Stimulated activated CD4-positive, alpha-beta T cell treated with anti-CD3 and anti-CD28 coated beads, Interleukin-12 subunit alpha, Interleukin-12 subunit beta, amount 100 ng/mL, for 48 hours (primary cell): ENCODE measurements around the gene GALNT12.

ENCODE experiments used
- DNase-seq, 3 donors: peaks; one replicate each; pipeline ENCODE4 v3.0.0-alpha.2; 2020; ENCODE audit warnings: low read depth in 2 of 3, low spot score in 1 of 3

Gene GALNT12

DNA sequence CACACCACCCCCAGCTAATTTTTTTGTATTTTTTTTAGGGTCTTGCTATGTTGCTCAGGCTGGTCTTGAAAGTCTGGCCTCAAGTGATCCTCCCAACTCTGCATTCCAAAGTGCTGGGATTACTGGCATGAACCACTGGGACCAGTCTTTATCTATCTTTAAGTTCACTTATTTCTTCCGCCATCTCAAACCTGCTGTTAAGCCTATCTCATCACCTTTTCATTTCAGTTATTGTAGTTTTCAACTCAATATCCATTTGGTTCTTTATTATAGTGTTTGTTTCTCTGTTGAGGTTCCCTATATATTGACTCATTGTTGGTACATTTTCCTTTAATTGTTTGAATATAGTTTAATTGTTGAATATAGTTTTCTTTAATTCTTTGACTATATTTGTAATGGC, 48.1 kb downstream of the GALNT12 start:
- DNase-seq, result no peak

DNA sequence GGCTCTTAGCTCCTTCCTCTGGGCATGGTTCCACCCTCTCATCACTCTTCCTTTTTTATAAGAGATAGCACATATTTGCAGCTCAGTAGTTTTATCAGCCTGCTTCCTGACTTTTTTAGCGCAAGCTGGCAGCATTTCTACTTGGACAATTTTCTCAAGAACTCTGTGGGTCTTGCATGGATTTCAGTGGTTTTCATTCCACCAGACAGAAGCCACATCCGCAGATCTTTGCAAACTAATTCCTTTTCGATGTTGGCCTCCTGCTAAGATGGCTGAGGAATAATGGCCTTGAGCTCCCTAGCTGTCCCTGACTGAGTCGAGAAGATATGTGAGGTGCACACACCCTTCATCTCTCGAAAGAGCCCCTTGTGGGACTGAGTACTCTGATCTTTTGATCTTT, 49.5 kb downstream of the GALNT12 start:
- no peak for DNase-seq

DNA sequence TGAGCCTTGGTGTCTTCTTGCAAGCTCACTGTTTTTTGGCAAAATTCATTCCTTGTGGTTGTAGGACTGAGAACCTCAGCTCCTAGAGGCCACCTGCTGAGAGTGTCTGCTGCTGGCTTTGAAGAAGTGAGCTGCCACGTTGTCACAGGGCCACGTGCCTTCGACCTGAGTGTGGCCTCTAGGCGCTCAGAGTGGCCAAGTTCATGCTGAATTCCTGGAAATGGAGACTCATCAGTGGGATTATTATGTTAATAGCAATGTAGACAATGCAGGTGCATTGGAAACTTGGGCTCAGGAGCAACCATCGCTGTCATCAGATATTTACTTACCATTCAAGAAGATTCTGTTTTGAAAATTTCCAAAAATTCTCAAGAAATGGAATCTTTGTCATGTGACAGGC, 52.5 kb downstream of the GALNT12 start:
- DNase-seq, result no peak

DNA sequence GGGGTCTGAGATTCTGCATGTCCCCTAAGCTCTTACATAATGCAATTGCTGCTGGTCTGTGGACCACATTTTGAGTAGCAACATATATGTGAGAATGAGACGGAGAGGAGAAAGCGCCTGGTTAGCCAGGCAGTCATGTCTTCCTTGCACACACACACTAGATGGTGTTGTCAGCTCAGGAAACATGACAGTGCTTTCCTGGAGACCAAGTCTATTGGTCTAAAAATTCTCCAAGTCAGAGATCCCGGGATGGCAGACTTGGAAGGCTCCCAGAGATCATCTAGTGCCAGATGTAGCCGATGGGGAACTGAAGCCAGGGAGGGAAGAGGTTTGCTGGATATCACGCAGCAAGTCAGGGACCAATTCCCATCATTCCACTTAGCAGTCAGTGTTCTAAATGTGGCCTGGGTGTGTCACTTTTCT, 53.4 kb downstream of the GALNT12 start:
- DNase-seq, result no peak

DNA sequence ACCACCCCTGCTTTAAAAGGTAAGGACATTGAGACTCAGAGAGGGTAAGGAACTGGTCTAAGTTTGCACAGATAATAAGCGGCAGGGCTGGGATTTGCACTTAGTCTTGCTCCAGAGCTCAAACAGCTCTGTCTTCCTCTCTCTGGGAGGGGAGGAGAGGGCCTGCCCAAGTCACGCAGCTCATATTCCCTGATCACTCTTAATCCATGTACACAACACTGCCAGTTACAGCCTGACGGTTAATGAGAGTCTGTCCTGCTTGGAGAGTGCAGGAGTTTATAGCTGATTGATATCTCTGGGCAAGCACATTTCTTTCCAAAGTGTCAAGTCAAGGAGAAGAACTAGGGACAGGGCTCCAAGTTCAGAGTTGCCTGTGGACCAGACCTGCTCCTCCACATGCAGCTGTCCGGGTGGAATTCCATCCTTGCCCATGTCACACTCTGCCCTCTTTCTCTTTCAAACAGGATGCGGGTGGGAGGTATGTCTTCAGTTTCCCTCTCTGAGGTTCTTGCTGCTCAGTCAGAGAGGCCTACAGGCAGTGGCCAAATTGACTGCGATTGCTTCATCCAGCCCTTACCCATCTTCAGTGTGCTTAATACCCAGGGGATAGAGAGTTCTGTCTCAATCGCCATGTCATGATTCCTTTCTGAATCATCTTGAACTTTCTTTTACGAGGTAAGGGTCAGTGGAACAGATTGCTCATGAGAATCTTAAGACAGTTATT, 54.5 kb downstream of the GALNT12 start:
- no peak for DNase-seq

DNA sequence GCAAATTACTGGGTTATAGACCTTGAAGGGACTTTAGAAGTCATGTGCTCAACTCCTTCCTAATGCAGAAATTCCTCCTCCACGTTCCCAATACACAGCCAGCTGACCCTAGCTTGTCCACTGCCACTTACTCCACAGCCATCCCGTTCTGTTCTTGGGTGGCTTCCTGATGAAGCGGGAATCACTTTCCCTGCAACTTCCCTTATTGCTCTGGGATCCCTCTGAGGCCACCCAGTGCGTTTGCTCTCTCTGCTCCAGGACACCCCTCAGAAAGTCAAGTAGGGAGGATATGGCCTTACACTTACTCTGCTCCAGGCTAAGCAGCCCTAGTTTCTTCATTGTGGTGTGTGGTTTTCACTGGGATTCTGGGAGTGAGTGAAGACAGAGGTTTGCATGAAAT, 55.5 kb downstream of the GALNT12 start:
- no peak for DNase-seq

DNA sequence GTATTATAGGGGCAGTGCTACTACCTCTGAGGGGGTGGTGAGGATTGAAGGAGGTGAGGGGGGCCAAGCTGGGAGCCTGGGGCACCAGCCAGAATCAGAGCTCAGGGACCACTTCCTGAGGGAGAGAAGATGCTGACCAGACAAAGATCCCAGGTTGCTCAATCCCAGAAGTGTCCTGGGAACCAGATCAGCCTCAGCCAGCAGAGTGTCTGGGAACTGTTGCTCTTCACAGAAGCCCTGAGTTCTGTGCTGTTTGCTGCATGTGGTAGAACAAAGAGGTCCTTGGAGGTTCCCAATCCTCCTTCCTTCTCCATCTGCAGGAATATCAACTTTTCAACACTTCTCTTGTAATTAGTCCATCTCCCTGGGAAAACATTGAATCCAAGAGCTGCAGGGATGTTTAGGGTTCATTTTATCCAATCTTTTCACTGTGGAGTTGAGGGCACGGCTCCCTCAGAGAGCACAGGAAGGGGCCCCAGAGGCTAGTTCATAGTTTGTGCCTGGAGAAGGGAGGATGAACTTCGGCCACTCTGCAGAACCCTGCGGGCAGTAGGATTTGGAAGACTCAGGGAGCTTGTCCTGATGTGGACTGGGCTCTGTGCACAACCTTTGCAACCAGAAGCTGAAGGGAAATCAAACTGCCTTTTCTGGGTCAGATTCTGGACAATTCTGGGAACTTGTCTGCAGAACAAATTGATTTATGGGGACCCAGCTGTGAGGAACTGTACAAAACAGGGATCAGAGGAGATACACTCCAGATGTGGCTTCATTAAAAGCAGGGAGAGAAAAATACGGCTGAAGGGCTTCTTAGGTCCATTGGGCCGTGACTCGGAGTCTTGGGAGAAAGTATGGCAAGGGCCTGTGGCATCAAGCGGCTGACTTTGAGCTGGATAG, 57.1 kb downstream of the GALNT12 start:
- DNase-seq, result no peak

DNA sequence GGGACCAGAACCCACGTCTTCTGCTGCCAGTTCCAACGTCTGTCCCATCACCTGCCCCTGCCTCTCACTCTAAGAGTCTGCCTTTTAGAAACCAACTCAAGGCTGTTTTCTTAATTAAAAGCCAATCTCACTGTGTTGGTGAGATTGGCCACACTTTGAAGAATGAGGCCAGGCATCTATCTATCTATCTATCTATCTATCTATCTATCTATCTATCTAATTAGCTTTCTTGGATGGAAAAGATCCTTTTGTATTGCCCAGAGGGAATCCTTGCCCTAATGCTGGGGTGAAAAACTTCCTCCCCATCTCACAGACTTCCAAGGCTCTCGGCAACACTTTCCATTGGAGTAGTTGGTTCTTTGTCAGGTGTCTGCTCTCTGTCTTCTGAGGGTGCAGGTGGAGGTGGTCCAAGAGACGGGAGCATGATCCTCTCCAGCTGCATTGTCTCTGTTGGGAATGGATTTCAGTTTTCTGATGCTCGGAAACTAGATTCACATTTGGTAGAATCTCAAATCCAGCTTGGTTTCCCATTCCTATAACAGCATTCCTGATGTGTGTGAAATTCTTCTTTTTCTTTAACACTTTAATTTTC, 57.9 kb downstream of the GALNT12 start:
- DNase-seq, result no peak

DNA sequence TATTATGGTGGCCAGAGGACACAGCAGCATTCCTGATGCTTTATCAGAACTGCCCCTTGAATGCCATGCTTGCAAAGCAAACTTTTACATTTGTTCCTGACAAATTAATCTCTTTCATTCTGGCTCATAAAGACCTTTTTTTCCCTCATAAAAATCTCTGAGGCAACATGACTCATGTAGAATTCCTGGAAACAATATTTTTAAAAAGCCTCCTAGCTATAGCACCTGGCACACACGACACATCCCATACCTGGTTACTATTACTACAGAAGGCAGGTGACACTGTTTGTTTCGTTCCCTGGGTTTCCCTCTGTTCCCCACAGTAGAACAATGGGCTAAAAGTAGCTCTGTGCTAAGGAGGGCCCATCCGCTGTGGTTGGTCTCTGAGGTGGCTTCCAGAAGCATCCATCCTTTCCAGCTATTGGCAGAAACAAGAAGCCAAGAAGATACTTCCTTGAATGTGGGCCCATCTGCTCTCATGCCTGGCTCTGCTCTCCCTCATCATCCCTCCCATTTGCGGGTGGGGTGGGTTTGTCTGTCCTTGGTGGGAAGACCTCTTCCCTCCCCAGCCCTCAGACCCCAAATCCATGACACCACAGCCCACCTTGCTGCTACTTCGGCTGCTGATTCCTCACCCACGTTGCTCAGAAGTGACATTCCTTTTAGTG, 59.1 kb downstream of the GALNT12 start:
- DNase-seq, result no peak

DNA sequence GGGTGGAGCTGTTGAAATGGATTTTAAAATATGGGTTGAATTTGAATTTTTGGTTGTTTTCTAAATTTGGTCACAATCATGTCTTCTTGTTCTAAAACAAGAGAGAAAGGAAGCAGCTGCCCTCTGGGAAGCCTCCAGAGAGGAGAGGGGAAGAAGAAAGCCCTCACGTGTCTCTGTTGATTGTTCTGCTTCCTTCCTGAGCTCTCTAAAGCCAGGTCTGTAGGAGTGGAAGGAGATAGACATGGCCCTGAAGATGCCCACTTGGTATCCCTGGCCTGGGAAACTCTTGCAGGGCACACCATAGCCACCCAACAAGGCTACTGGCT, 59.6 kb downstream of the GALNT12 start:
- no peak for DNase-seq

DNA sequence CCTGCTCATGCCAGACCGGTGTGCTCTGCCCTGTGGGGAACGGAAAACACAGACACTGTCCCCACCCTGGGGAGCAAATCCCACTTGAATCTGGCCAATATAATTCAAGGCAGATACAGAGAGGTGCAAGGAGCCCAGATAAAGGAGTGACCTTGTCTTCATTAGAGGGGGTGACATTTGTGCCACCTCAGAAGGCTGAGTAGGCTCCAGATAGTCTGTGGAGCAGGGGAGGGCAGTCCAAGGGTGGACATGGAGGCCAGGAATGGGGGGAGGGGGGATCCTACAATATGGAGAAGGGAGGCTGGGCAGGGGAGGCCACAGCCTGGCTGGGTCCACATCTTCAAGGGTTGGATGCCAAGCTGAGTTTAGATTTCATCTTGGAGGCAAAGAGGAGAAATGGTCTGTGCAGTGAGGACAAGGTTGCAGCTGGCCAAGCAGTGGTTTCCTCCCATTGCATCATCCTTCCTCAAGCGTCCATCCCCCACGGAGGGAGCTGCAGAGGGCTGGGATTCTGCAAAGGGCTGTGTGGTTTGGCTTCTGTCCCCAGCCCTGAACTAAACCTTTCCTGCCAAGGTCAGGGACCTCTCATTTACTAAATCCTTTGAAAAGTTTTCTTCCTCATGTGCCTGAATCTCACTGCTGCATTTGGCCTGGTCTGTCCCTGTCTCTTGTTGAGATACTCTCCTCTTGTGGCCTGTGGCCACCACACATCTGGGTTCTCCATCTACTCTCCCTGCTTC, 60.1 kb downstream of the GALNT12 start:
- no peak for DNase-seq

DNA sequence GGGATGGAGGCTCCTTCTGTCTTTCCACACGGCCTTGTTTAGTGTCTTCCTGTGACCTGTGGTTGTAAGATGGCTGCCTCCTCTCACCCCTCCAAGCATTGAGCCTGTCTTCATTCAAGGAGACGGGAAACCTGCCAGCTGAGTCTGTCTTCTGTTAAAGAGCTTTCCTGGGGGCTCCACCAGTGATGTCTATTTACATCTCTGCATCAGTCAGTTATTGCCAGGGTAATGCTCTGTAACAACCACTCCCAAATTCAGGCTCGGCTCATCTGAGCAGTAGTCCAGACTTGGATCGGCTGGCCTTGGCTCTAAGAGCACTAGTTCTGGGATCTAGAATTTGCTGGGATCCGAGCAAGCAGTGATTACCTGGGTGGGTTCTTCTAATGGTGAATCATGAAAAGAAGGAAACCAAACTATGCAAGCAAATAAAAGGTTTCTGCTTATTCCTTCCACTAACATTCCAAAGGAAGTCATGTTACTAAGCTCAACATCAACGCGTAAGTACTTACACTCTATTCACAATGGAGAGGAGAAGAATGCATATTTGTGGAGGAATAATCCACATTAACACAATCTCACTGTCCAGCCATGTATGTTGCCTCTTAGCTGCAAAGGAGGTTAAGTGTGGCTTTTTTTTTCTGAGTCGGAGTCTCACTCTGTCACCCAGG, 61.7 kb downstream of the GALNT12 start:
- DNase-seq, result no peak

DNA sequence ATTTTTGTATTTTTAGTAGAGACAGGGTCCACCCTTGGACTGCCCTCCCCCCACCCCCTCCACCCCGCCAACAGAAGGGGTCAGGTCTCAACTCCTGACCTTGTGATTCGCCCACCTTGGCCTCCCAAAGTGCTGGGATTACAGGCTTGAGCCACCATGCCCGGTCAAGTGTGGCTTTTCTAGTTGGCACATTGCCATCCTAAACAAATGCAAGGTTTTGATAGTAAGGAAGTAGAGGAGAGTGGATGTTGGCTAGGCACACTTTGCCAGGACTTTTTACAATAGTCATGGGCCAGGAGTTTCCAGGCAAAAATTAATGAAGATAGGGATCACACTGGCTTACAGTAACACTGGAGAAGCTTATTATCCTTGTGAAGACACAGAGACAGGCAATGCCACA, 62.4 kb downstream of the GALNT12 start:
- no peak for DNase-seq

DNA sequence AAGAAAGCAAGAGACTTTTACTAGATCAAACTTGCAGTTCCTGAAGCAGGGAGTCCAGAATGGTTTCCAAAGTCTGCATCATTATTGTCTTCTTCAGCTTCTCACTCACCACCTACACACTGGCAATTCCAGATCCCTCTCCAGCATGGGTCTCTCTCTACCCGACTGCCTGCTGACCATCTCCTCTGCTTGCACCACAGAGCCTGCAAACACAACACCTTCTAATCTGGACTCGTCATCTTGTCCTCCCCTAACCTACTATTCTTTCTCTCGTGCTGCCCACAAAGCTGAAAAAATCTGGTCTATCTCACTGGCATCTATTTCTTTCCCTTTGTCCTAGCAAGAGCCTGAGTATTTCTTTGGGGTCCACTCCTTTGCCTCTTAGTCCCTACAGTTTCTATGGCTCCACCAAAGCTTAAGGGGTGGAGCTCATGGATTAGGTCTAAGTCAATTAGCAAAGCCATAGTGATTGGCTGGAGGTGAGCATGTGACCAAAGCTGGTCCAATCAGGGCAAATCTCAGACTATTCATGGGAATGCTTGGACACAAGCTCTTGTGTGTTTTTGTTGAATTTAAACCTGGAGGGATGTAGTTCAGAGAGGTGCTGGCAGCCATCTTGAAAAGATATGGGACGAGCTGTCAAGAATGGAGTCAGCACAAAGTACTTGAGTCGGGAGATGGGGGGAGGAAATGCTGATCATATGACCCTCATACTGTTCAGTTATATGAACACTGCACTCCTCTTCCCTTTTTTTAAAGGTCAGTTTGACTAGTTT, 63.5 kb downstream of the GALNT12 start:
- no peak for DNase-seq

DNA sequence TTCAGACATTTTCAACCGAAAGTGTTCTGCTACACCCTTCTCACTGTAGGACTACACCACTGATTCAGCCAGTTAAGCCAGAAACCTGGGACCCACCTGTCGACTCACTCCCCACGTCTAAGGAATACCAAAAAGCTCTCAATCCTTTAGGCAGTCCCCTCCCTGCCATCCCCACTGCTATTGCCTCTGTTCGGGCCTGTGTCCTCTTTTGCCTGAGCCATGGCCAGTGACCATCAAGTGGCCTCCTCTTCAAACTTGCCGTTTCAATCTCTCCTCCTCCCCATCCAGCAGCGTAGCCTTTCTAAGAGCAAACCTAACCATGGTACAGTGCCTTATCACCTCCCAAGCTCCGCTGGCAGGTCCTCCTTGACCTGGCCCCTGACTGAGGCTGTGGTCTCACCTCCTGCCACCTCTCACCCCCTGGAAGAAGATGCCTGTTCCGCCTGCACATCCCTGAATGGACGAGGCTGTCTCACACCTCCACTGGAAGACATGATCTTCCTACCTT, 64.1 kb downstream of the GALNT12 start:
- DNase-seq, result no peak

DNA sequence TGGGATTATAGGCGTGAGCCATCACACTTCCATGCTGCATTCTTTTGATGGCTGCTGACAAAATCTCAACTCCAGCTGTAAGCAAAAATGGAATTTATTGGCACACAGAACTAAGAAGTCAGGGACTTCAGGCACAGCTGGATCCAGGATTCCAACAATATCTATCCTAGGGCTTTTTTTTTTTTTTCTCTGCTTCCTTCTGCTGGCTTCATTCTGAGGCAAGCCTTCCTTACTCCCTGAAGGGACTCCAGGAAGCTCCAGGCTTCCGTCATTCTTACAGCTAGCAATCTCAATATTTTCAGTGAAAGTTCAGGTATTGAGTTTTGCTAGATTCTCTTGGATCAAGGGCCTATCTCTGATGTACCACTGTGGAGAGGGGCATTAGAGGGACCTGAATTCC, 66.1 kb downstream of the GALNT12 start:
- no peak for DNase-seq

DNA sequence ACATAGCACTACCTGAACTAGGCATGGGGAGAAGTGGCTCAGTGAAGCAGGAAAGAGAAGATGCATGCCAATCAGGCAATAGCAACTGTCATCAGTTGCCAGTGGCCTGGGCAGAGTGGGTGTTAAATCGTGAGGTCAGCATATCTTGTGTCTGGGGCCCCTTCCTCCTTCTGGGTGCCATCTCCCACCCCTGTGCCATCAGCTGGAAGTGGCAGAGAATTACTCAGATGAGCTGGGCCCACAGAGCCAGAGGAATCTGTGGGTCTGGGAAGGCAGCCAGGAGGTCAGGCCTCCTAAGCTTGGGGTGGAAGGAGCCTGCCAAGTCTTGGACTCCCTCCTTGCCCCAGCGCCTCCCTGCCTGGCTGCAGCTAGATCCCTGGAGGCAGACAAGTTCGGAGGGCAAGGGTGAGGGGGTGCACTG, 66.5 kb downstream of the GALNT12 start:
- DNase-seq, result no peak

DNA sequence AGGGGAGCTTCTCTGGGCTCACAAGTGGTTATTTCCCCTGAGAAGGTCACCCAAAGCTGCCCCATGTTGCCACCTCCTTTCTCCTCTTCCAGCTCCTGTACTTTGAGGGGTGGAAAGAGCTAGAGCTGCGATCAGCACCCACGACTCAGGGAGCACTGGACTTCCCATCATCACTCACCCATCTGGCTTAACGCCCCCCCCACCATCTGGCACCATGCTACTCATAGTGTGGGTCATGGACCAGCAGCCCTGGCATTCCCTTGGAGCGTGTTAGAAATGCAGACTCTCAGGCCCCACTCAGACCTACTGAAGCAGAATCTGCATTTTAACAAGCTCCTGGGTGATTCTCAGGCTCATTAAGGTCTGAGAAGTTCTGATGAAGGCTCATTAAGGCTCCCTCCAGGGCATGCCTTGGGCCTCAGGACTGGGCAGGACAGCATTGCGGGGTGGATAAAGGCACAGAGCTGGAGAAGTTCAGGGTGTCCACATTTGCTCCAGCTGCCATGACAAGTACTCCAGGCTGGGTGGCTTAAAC, 67.3 kb downstream of the GALNT12 start:
- no peak for DNase-seq

DNA sequence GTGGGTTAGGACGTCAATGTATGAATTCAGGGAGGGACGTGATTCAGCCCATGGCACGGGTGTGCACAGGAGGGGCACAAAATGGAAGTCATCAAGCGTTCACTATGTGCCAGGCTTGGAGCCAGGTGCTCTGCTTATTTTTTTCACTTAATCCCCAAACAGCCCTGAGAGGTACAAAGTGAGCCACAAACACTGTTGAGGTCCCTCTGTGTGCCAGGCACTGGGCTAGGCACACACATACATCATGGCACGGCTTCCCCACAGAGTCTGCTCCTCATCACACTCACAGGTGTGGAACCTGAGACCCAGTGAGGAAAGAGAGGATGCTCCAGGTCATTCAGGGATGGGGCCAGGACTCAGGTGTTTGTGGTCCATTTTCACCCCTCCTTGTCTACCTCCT, 68.1 kb downstream of the GALNT12 start:
- DNase-seq, result no peak
